RKO (cell line): ENCODE data around the gene ZNF821.
"Not testable (repeated sequence)": the region's sequence is repeated elsewhere in the genome, so short reads cannot be mapped to it uniquely, and the experiment has no call there.

ENCODE experiments used
- DNase-seq: peaks from one replicate; pipeline ENCODE4 v3.0.0-alpha.2; 2016; ENCODE audit warnings: low spot score

The ZNF821 gene

DNA sequence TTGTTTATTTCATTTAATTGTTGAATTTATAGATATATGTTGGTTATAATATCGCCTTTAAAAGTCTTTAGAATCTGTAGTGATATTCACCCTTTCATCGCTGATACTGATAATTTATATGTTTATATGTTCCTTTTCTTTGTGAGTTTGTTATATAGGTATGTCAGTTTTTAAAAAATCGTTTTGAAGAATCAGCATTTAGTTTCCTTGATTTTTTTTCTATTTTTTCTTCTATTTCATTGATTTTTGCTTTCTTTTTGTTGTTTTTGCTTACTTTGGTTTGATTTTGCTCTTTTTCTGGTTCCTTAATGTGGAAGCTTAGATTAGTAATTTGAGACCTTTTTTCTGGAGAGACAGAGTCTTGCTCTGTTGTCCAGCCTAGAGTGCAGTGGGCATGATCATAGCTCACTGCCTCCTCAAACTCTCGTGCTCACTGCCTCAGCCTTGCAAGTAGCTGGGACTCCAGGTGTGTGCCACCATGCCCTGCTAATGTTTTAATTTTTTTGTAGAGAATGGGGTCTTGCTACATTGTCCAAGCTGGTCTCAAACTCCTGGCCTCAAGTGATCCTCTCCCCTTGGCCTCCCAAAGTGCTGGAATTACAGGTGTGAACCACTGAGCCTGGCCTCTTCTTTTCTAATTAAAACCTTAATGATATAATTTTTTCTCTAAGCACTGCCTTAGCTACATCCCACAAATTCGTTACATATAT lies 18.8 kb upstream of the ZNF821 start:
- DNase-seq, result no peak

DNA sequence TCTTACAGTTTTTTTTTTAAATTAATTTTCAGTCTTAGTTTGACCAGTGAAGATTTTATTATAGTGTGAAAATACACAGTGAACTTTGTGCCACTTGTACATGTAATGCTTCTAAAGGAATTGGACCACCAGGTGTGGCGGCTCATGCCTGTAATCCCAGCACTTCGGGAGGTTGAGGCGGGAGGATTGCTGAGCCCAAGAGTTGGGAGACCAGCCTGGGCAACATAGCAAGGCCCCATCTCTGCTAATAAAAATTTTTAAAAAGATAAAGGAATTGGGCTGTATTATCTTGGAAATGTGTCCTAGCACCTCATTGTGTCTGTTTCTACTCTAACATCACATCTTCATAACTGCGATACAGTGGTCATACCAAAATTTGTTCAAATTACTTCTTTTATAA lies 15.2 kb upstream of the ZNF821 start:
- DNase-seq, result no peak

DNA sequence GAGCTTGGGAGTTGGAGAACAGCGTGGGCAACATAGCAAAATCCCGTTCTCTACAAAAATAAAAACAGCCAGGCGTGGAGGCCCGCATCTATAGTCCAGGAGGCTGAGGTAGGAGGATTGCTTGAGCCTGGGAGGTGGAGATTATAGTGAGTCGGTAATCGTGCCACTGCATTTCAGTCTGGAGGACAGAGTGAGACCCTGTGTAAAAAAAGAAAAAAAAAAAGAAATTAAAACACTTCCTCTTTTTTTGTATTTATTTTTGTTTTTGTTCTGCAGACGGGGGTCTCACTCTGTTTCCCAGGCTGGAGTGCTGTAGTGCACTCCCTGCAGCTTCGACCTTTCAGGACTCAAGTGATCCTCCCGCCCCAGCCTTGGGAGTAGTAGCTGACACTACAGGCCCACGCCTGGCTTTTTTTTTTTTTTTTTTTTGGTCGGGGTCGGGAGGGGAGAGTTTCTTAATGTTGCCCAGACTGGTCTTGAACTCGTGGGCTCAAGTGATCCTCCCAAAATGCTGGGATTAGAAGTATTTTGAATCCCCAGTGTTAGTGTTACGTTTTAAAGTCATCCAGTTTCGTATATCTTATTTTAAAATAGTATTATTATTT lies 12.9 kb upstream of the ZNF821 start:
- no peak for DNase-seq

- peak; percentile 67 for DNase-seq
Observed at GRCh38 chr16:71895679-71896365, 11.8 kb upstream of the ZNF821 start.

- peak; percentile 98 for DNase-seq
Observed at GRCh38 chr16:71894921-71895678, 11.1 kb upstream of the ZNF821 start, which contains the start of gene IST1. TSS of gene IST1 (plus strand) at chr16:71895531. CDS start at chr16:71915641, 20,110 bp downstream.

DNA sequence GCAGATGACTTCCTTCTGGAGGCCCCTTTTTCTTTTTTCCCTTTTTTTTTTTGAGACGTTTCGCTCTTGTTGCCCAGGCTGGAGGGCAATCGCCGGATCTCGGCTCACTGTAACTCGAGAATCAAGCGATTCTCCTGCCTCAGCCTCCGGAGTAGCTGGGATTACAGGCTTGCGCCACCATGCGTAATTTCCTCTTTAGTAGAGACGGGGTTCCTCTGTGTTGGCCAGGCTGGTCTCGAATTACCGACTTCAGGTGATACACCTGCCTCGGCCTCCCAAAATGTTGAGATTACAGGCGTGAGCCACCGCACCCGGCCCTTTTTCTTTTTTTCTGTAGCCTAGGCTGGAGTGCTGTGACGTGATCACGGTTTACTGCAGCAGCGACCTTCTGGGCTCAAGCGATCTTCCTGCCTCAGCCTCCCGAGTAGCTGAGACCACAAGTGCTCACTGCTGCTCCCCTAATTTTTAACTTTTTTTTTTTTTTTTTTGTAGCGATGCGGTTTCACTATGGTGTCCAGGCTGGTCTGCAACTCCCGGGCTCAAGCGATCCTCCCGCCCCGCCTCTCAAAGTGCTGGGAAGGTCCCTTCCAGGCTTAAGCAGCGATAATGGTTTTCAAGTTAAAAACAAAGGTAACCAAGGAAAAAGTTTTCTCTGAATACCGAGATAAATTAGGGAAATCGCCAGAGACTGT lies 10.4 kb upstream of the ZNF821 start:
- peak; percentile 60 for DNase-seq

DNA sequence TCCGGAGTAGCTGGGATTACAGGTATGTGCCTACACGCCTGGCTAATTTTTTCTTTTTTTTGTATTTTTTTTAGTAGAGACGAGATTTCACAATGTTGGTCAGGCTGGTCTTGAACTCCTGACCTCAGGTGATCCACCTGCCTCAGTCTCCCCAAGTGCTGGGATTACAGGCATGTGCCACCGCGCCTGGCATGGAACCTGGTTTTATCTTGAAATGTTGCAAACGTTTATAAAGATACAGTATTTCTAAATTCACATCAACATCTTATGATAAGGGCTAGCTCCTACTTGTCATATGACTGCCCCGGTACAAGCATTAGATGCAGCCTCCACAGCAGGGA lies 9.9 kb upstream of the ZNF821 start:
- DNase-seq, result no peak

DNA sequence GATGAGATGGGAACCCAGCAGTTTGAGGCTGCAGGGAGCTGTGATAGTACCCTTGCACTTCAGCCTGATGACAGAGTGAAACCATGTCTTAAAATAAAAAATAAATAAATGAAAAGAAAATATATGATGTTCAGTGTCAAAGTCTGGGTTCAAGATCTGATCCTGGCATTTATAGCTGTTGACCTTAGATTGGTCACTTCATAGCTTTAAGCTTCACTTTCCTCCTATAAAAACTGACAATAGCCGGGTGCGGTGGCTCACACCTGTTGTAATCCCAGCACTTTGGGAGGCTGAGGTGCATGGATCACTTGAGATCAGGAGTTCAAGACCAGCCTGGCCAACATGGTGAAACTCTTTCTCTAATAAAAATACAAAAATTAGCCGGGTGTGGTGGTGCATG lies 5.2 kb upstream of the ZNF821 start:
- no peak for DNase-seq

DNA sequence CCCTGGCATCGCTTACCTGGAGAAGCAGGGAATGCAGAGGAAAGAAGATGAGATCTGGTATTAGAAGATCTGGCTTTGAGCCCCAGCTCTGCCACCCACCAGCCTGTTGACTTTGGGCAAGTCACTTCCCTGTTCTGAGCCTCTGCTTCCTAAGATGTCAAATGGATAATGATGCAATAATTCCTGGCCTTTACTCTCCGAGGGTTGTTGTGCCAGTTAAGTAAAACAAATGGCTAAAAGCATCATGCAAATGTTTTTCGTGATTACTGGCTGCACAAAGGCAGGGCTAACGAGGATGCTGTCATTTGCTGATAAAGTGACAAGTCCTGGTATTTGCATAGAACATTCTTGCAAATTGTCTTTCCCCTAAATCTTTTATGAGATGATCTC lies 1.3 kb upstream of the ZNF821 start:
- no peak for DNase-seq

GRCh38 chr16:71883168-71883848 lies 674 bp downstream of the ZNF821 start:
- peak; percentile 21 for DNase-seq

- DNase-seq, result peak; percentile 83
Observed at GRCh38 chr16:71882505-71883167, 1.3 kb downstream of the ZNF821 start.

- DNase-seq, result no peak
Observed at GRCh38 chr16:71880176-71880575, 3.8 kb downstream of the ZNF821 start.

GRCh38 chr16:71878911-71879310 lies 5.1 kb downstream of the ZNF821 start:
- no peak for DNase-seq

- no peak for DNase-seq
Observed at GRCh38 chr16:71873199-71873598, 10.8 kb downstream of the ZNF821 start.

DNA sequence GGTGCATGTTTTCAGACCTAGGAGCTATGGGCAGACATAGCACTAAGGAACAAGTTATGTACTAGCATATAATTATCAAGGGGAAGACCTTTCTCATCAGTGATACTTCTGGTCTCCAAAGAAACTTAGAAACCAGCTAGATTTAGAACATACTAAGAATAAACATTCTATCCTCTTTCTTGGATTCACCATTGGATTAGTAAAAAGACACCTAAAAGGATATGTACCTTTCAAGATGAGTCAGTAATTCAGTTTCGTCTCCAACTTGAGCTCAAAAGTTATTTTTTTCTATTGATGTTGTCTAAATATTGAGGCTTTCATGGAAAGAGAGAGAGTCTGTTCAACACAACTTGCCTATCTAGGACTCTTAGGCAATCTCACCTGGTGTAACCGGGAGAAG lies 13.2 kb downstream of the ZNF821 start:
- no peak for DNase-seq

- no peak for DNase-seq
Observed at GRCh38 chr16:71869089-71869488, 14.9 kb downstream of the ZNF821 start.

DNA sequence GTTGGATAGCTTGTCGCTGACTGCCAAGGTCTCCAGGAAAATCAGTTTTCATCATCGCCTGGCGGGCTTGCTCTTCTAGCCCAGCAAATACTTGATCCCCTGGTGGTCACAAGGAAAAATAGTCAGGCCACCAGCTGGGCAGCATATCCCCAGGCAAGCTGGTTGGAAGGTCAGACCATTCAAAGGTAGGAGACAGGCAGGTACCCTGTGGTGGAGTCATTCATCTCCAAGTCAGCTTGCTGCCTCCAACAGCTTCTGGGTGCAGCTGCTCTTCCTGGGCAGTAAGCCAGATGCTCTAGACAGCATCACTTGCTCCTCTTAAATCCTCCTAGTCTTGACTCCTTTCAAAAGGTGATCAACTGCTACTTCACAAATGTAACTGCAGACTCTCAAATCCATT lies 16.0 kb downstream of the ZNF821 start:
- no peak for DNase-seq

GRCh38 chr16:71867175-71867574 lies 16.8 kb downstream of the ZNF821 start:
- DNase-seq, result not testable (repeated sequence)

GRCh38 chr16:71865173-71865863 lies 18.7 kb downstream of the ZNF821 start:
- DNase-seq, result no peak

DNA sequence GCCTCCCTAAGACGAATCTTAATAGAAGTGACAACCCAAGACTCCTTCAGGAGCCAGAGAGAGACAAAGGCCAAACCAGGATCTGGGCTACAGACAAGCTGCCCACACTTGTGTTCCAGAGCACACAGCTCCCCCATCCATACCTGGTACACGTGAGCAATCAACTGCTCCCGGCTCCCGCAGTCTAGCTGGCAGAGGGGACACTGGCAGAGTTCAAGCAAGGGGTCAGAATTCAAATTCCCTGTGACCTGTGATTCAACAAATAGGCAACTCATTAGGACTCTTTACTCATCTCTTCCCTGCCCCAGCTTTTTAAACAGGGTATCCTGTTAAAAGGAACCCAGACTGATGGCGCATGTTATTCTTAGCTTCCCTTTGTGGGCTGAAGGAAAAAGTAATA lies 20.0 kb downstream of the ZNF821 start:
- no peak for DNase-seq
